DMS114 treated with DMSO at 0.1 percent for 48 hours (cell line): ENCODE results near the gene OSMR.

ENCODE experiments used
- DNase-seq: peaks from one replicate; lab custom pipeline; 2025; ENCODE audit not compliant: unreplicated experiment; lab: John Stamatoyannopoulos, UW

Gene OSMR

DNA sequence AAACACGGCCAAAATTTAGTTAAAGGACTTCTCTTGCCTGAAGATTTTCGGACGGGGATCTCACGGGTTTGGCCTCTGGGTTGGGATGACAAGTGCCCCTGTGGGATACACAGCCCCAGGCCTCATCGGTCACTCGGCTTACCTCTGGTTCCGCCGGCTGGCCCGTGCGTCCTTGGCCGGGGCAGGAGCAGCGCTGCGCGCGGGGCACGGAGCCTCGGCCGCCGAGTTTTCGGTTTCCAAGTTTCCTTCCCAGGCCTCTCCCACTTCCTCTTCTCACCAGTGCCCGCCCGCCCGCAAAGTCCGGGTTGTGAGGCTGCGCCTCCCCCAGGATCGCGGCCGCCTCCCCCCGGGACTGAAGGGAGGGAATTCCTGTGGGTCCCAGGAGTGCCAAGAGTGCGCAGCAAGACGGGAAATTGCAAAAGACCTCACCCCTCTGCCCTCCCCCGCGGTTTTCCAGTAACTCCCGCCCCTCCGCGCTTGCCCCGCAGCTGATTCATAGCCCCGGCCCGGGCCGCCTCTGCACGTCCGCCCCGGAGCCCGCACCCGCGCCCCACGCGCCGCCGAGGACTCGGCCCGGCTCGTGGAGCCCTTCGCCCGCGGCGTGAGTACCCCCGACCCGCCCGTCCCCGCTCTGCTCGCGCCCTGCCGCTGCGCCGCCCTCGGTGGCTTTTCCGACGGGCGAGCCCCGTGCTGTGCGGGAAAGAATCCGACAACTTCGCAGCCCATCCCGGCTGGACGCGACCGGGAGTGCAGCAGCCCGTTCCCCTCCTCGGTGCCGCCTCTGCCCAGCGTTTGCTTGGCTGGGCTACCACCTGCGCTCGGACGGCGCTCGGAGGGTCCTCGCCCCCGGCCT, at the start of gene OSMR:
Gene OSMR (plus strand): TSS at position 487 of the 853 bp plus-strand sequence. CDS start 23,033 bp downstream, outside the sequence.
- DNase-seq = peak; percentile 33

DNA sequence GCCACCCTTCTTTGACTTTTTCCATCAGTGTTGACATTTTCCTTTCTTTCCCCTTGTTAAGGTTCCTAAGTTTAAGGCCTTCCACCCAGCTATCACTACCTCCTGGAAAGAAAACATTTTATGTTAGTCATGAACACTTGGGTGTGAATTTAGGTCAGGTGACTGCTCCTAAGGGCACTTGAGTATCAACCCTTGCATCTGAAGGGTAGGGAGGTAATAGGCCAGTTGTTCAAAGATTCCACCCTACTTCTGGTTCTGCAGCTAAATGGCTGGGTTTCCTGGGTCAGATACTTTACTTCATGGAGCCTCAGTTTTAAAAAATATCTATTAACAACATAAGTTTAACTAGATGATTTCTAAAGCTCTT, 49.1 kb upstream of the OSMR start:
- no peak for DNase-seq

DNA sequence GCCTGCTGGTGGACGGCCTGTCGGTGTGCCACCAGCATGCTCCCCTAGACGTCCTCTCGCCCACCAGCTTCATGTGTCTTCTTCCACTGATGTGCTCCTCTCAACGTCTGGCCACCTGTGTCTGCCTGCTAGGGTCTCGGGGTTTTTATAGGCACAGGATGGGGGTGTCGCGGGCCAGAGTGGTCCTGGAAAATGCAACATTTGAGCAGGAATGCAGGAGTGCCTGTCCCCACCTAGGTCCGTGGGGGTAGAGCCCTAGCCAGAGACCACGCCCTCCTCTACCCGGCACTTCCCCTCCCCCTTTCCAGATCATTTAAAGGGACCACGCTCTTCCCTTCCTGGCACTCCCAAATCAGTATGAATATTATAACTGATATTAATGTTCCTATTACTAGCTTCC, 48.0 kb upstream of the OSMR start:
- DNase-seq = no peak

DNA sequence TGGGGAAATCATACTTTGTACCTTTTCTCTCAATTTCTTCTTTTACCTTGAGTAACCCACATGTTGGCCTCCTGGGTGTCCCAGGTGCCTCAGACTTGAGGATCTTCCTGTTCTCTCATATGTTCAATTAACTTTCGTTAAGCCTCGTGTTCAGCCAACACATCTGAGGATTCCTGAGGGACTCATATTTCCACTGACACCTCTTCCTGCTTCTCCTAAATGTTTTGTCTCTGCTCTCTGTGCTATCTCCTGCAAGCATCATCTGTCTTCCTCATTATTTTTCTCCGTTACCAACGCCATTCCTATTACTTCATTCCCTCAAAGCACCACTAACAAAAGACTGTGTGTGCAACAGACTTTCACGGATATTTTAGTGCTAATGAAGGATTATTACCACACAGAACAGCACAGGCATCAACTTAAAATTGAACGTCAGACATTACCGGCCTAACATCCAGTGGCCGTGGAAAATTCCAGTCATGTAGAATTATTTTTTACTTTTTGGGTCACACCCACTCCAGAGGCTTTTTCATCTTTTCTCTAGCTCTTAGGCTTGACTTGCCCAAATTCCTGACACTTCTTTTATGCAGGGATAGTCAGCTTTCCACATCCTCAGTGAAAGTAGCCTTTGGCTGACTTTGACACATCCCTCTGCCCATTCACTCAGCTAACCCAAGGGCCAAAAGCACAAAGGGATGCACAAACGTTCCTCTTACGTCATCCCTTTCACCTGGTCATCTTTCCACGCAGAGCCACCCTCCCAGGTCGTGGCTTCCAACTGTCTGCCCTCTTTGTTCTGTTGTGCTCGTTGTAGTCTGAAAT, 46.0 kb upstream of the OSMR start:
- DNase-seq = no peak

DNA sequence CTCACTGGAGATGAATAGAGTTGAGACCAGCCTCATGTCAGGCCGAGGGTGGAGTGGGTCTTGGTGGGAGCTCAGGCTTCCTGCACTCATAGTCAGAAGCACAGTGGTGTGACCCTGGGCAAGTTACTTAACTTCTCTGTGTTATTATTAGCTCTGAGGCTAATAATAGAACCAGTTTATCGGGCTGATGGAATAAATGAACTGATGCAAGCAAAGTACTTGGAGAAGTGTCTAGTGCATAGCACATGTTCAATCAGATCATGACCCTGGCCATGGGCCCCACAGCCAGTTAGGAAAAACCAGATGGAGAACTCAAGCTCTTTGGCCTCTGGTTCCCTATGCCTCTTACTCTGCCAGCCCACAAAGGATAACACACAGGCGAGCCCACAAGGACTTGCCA, 45.3 kb upstream of the OSMR start:
- no peak for DNase-seq

DNA sequence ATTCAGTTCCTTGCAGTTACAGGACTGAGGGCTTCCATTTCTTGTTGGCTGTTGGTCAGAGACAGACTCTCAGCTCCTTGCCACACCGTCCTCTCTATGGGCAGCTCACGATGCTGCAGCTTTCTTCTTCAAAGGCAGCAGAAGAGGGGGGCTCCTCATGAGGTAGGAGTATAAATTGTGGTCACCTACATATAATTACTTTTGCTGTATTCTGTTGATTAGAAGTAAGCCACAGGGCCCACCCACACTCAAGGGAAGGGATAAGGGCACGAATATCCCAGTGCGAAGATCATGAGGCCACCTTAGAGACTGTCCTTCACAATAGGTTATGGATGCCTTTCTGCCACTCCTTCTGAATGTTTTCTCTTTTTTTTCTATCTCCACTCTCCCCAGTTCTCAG, 43.7 kb upstream of the OSMR start:
- DNase-seq = no peak

DNA sequence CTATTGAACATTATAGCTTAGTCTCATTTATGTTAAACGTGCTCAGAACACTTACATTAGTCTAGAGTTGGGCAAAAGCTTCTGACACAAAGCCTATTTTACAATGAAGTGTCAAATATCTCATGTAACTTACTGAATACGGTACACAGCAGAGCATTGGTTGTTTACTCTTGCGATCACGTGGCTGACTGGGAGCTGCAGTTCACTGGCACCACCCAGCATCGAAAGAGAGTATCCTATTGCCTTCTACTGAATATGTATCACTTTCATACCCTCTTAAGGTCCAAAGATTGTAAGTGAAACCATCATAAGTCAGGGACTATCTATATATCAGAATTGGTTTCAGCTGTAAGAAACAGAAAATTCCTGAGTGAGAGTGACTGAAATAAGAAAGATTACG, 42.6 kb upstream of the OSMR start:
- DNase-seq = no peak

DNA sequence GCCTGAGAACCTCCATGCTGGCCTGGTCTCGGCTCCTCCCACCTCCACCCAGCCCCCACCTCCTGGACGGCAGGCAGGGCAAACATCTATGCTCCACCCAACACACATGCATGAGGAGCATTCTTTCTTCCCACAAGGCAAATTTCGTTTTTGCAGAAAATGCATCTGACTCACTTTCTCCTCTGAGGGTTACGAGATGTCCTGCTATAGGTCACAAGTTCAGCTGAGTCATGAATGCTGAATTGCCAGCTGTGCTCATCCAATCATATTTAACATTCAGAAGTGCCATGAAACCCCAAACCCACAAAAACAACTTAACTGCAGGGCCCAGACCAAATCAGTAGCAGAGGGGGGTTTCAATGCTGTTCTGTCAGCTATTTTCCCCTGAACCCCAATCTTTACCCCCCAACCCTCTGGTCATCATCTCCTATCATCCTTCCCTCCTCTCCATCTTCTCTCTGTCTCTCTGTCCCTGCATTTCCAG, 39.0 kb upstream of the OSMR start:
- no peak for DNase-seq

DNA sequence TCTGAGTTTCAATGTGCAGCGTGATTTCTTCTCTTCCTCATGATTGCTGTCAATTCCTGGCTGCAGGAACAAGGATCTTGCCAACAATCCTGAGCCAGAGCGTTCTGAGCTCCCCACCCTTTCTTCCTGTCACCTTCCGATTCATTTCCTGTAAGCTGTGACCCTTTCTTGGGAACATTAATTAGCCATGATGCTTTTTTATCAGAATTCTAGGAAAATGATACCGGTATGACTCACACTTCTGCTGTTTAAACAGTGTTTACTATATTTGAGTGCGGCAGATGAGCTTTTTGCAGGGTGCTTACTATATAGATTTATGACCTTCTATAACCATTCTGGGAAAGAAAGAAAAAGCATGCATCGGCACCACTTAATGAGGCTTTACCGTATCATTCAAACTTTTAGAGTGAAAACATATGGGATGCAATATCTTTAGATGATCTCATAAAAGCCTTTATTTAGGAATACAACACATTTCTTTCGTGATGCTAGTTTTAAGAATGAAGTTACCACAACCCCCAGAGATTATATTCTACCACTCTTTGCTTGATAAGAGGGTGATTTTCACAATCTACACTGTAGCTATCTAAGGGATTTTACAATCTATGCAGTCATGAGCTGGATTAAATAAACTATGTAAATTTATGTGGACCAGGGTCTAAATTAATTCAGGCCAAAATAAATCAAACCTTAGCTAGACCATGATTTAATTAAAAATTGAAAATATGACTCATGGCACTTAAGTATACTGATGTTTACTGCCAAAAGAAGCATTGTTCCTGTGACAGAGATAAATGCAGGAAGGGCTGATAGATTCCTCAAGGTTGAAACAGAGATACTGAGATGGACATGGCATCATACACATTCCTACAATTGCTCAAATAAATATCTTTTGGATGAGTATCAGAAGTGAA, 38.0 kb upstream of the OSMR start:
- no peak for DNase-seq

DNA sequence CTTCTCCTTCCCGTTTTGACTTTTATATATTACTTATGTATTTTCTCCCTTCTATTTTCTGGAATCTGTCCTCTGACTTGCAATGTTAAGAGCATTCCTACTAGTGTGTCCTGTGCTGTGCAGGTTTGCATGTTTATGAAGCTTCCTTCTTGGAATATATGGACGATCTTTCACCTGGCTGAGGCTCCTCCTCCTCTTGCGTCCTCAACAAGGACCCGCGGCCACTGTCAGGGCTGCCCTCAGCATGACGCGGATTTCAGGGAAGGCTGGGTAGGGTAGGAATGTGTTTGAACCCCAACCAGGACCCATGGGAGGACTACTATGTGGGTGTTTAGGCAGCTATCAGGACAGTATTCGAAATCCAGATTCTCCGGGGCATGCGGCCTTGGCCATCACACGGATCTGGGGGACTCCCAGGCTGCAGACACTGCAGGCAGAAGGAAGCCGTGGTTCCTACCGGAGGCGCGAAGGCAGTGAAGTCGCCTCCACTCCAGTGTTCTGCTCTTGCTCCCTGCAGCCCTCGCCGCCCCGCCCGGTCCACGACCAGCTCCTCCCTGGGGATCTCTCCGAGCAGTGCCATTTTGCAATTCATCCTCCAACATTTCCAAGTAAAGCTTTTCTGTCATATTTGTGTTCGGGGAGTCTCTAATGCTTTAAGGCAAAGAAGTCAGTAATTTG, 37.0 kb upstream of the OSMR start:
- DNase-seq = no peak

DNA sequence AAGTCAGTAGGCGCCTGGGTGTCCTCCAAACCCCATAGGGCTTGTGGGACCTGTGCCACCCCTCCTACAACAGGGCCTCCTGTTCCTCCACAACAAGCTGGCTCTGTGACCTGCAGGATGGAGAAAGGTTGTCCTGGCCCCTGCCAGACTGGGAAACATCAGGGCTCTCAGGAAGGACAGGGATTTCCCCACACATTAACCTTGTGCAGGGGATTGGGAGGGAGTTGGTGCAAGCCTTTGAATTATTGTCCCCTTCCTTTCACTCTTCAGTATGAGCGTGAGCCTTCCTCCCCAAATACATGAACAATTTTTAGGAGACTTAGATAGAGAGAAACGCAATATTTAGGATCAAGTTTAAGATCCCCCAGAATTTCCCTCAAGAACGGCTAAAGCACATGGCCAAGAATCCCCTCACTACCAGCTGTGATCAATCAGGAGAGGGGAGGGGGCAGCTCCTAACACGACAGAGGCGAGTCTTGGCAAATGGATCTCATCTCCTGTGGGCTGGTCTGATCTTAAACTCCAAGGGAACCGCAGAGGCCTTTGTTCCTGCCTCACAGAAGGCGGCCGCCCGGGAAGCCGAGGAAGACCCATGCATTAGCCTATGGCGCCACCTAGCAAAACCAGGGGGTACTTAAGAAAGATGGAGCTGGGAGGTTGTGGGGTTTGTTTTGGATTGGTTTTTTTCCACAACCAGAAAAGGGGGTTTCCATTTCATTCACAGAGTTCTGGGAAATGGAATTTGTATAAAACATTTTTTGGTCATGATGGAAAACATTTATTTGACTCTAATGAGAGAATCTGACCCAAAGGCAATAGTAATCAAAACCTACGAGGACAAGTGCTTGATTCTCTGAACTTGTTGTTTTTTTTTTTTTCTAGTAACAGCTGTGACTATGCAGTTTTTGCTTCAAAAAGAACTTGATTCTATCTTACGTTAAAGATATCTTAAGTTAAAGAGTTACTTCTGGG, 36.1 kb upstream of the OSMR start:
- DNase-seq = peak; percentile 59

DNA sequence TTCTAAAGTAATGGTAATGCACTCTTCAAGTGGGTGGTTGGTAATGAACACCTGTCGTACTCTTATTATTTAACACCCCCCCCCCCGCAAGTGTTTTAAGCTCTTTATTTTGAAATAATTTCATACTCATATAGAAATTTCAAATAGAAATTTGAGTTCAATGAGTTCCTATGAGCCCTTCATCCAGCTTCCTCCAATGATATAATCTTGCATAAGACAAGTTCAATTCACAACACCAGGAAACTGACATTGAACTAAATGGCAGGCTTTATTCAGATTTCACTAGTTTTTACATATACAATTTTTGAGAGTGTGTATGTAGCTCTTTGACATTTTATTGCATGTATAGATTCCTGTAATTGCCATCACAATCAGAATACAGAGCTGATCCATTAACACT, 30.9 kb upstream of the OSMR start:
- no peak for DNase-seq

DNA sequence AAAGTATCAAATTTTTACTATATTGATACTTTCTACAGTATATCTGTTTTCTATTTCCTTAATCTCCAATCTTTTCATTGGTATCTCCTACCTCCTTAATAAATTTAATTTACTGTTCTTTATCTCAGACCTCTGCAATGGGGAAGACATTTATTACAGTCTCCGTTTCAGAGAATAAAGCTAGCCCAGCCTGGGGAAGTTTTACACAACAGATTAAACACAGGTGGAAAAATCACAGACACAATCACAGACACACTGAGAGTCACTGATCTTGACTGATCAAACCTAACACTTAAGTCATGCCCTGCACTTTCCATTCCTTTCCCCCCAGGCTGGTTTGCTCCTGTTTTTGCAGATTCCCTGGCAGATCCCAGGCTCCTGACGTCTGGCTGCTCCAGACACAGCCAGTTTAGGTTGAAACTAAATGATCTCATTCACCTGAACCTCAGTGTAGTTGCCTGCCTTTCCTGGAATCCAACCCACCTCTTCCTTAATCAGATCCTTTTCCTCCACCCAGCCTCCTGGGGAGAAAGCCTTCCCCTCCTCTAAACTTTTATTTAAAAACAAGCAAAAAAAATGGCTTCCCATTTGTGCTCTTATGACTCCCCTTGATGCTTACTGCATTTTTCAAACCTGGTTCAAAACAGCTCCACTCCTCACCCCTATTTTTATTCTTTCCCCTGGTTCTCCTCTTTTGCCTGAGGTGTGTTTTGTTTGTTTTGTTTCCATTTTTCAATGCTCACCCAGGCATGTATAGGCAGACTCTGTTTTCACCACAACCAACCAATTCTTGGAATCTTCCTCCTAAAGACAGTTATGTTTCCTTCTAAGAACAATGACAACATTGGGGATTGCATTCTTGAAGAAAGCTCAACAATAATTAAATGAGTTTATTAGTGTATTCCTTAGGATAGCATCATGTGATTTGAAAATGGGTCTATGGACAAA, 29.5 kb upstream of the OSMR start:
- no peak for DNase-seq

DNA sequence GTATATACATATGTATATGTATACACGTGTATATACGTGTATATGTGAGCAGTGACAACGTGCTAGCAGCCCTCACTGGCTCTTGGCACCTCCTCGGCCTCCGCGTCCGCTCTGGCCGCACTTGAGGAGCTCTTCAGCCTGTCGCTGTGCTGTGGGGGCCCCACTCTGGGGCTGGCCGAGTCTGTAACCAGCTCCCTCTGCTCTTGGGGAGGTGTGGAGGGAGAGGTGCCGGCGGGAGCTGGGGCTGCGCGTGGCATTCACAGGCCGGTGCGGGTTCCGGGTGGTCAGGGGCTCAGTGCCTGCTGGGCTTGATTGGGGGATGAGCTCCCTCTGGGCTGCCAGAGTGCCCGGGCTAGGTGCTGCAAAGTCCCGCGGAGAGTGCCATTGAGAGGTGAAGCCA, 24.1 kb upstream of the OSMR start:
- DNase-seq = no peak

DNA sequence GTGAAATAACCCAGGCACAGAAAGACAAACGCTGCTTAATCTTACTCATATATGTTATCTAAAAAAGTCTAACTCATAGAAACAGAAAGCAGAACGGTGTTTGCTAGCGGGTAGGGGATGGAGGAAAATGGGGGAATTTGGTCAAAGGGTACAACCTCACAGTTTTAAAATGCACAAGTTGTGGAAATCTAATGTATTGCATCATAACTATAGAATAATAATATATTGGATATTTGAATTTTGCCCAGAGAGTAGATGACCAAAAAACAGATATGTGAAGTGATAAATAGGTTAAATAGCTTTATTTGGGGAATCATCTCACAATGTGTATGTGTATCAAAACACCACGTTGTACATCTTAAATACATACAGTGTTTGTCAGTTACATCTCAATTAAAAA, 22.3 kb upstream of the OSMR start:
- DNase-seq = no peak

DNA sequence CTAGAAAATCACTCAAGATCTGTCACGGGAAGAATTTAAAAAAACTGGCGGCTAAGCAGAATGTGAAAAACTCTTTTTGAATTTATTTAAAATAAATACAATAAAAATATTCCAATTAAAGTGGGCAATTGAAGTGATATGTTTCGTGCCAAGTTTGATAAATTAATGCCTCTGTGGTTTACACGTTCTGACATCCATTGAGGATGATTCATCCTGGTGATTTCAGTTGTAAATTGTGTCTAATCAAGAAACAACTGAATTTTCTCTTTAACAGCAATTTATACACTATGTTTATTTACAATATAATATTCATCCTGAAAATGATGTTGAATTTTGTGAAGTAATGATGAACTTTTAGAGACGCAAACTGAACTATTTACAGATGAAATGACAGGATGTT, 21.0 kb upstream of the OSMR start:
- DNase-seq = no peak

DNA sequence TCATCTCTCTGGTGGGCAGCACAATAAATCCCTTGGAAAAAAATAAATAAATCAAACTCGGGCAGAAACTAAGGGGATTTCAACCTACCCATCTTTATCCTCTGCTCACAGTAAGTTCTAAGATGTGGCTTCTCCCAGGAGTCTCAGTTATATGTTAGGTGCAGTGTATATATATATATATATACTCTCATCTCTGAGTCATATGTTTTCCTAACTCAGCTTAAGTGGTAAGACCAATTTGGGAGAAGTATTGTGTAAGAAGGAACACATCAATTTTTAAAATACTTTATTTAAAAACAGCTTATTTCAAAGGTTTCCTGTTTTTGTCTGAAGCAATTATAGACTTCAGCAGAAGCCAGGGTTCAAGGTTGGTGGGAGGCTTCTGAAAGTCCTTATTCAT, 20.3 kb upstream of the OSMR start:
- no peak for DNase-seq

DNA sequence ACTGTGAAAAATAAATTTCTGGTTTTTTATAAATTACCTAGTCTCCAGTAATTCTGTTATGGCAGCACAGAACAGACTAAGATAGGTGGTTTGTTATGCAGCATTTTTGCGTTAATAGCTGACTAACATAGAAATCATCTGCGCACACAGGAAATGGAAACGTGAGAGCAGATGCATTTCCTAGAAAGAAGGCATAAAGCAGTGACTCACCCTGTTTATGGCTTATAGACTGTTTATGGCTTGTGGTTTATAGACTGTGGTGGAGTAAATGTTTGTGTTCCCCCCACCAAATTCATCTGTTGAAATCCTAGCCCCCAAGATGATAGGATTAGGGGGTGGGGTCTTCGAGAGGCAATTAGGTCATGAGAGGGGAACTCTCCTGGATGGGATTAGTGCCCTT, 18.3 kb upstream of the OSMR start:
- DNase-seq = no peak
